GM19035 (cell line): ENCODE results near the gene SUGT1.
"Not testable (repeated sequence)": the region's sequence is repeated elsewhere in the genome, so short reads cannot be mapped to it uniquely, and the experiment has no call there.

Experiments used
- ATAC-seq: cut with Tn5 transposase; IDR thresholded peaks from one replicate; pipeline ENCODE4 v1.9.1; 2021; ENCODE audit not compliant: unreplicated experiment

SUGT1 gene

DNA sequence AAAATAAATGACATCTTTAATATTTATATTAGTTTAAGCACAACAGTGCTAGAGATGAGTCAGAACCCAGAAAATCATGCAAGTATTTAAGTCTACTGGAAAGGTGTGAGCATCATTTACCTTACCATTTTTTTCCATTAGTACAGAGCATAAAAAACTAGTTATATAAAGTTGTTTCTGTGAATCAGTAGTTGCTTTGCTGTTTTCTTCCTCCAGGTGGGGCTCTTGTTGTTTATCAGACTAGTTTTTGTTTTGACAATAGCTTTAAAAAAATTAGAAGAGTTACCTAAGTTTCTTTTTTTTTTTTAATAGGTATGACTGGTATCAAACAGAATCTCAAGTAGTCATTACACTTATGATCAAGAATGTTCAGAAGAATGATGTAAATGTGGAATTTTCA lies 12.7 kb downstream of the SUGT1 start:
- ATAC-seq = no peak

DNA sequence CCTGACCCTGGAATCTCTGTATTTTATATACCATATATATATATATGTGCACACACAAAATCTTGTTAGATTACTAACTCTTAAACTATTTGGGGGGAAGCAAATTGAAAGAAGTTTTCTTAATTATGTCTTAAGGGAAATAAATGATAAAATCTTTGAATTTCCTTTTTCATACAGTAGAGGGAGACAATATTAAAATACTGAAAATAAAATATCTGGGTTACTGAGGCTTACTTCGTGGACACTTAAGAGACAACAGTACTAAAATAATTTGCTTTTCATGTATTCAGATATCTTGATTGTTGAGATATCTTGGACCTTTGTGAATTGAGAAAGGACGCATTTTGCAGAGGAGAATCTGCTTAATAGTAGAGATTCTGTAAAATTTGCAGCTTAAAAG lies 17.0 kb downstream of the SUGT1 start:
- no peak for ATAC-seq

- ATAC-seq = no peak
Observed at GRCh38 chr13:52670726-52671125, 18.1 kb downstream of the SUGT1 start.

DNA sequence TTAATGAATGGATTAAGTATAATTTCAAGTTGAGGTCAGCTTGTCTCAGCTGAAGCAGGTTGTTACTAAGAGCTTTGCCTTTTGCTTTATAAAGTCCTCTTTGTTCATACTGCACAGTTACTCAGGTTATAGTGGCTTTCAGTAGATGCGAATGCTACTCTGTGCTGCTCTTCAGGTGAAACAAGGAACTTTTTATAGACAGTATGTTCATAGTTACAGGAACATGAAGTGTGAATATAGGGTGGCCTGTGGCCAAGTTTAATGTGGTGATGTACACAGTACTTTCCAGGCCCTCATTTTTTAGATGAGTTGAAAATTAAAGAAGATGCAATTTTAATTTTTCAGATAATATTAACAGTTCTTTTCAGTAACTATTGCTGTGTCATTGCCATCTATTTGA lies 20.8 kb downstream of the SUGT1 start:
- no peak for ATAC-seq

DNA sequence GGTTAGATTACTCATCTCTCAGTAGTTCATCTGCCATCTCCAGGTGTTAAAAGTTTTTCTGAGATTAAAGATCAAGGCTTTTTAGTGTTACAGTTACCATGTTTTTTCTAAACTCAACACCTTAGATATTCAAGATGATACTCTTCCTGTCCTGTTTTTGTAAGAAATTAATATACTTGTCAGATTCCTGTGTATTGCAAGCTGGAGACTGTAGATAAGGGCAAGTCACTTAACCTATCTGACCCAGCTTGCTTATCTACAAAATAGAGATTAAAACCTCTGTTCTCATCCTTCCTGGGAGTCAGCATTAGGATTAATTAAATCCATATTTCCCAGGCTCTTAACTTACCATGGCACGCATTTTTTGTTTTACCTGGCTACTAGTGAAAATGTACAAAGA lies 25.2 kb downstream of the SUGT1 start:
- ATAC-seq = no peak

DNA sequence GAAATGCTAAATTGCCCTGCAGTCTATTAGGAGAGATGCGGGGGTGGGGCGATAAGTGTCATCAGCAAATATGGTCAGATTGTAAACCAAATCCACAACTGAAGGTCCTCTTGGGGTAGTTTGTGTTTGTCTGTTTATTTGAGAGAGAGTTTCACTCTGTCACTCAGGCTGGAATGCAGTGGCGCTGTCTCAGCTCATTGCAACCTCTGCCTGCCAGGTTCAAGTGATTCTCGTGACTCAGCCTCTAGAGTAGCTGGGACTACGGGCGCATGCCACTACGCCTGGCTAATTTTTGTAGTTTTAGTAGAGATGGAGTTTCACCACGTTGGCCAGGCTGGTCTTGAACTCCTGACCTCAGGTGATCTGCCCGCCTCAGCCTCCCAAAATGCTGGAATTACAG lies 33.2 kb downstream of the SUGT1 start:
- not testable (repeated sequence) for ATAC-seq

DNA sequence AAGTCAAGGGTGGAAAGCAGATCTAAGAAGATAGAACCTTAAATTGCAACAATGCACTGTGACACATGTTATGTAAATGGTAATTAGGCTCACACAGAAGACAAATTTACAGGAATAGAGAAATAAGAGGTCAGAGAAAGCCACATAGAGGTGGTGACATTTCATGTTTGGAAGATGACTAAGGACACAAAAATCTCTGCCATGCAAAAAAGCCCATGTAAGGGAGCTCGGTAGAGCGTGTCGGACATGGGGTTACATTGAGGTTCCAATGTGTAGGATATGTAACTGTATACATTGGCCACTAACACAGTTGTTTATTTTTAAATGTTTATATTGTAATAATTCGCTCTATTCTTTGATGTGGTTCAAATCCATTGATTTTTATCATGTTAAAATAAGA lies 33.7 kb downstream of the SUGT1 start:
- ATAC-seq = no peak

- ATAC-seq = no peak
Observed at GRCh38 chr13:52695856-52696255, 43.2 kb downstream of the SUGT1 start.

GRCh38 chr13:52696566-52696965 lies 43.9 kb downstream of the SUGT1 start:
- ATAC-seq = no peak

DNA sequence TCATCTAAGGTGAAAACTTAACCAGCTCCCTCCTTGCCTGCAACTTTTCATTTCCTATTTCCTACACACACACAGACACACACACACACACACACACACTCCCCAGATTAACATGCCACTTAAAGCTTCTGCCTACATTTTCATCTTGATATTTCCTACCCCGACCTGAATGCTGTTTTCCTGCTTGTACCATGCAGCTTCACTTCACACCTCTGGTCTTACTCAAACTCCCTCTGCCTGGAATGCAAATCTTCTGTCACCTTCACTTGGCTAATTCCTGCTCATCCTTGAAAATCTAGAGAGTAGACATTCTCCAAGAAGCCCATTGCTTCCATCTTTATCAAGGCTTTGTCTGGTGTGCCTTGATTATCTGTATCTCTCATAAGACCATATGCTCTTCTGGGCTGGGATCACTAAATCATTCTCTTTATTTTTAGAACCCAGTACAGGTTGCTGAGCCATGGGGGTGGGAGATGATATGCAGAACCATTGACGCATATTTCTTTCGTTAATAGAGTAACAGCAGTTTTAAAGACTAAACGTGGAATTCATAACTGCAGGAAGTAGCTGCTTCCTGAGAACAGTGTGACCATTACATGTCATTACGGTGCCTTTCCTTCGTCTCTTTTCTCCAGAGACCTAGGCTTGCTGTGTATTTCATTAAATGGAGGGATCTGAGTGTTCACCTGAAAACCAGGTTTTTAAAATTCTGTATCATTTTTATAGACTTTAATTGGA lies 49.3 kb downstream of the SUGT1 start:
- ATAC-seq = no peak

DNA sequence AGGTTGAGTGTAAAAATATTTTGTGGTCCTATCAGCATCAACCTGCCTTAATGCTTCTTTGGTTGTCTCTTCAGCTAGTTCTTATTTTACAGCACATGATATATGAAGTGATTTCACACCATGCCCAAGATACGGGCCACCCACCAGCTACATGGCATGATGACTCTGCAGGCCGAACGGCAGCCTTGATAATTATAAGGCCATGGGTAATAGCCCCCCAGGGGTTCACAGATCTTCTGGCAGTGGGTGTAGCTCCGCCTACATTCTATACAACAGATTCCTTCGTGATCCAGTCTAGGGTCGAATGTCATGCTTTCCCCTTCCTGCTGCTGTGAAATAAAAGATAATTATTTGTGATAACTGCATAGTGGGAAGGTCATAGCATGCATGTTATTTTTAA lies 50.8 kb downstream of the SUGT1 start:
- ATAC-seq = no peak

DNA sequence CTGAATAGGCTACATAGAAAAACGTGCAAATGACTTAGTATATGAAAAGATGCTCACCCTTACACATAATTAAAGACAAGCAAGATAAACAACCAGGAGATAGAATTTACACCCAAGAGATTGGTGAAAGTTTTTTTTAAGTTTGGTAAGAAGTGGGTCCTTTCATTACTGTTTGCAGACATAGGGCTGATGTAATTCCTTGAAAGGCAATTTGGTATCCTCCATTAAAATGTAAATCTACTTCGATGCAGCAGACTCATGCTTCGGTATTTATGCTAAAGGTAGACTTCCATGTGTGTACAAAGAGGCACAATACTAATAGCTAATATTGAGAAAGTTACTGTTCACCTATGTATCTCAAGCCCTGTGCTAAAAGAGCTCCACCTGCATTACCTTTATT lies 53.4 kb downstream of the SUGT1 start:
- ATAC-seq = no peak

GRCh38 chr13:52707375-52707774 lies 54.7 kb downstream of the SUGT1 start:
- ATAC-seq = no peak

DNA sequence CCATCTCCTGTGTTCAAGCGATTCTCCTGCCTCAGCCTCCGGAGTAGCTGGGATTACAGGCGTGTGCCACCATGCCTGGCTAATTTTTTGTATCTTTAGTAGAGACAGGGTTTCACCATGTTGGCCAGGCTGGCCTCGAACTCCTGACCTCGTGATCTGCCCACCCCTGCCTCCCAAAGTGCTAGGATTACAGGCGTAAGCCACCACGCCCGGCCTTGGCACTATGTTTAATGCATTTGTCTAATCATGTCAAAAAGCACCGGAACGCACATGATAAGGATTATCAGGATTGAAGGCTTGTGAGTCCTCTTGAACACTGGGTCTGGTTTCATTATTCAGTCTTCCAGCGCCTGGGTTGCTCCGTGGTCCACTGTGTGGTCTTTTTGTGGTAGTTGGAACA lies 55.6 kb downstream of the SUGT1 start:
- ATAC-seq = not testable (repeated sequence)

DNA sequence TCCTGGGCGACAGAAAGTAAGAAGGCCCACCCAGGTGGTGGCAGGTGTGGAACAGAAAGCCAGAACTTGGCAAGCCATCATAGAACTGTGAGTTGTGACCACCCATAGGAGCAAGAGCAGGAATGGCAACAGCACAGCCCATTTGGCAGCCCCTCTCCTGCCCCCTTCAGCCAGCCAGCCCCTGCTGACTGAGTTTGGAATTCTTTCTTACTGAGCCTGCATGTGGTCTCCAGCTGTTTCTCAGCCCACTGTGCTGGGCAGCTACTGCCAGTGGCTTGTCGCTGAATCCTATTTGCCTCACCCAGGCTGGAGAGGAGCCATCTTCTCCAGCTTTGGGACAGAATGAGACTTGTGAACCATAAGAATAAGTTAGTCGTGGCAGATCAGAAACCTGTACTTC lies 58.6 kb downstream of the SUGT1 start:
- ATAC-seq = no peak

- no peak for ATAC-seq
Observed at GRCh38 chr13:52712385-52712784, 59.7 kb downstream of the SUGT1 start.

GRCh38 chr13:52713894-52714293 lies 61.3 kb downstream of the SUGT1 start:
- ATAC-seq = no peak

DNA sequence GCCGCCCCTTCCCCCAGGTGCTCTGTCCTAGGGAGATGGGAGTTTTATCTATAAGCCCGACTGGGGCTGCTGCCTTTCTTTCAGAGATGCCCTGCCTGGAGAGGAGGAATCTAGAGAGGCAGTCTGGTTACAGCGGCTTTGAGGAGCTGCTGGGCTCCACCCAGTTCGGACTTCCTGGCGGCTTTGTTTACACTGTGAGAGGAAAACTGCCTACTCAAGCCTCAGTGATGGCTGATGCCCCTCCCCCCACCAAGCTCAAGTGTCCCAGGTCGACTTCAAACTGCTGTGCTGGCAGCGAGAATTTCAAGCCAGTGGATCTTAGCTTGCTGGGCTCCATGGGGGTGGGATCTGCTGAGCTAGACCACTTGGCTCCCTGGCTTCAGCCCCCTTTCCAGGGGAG lies 68.3 kb downstream of the SUGT1 start:
- not testable (repeated sequence) for ATAC-seq

- not testable (repeated sequence) for ATAC-seq
Observed at GRCh38 chr13:52721356-52721755, 68.7 kb downstream of the SUGT1 start.

DNA sequence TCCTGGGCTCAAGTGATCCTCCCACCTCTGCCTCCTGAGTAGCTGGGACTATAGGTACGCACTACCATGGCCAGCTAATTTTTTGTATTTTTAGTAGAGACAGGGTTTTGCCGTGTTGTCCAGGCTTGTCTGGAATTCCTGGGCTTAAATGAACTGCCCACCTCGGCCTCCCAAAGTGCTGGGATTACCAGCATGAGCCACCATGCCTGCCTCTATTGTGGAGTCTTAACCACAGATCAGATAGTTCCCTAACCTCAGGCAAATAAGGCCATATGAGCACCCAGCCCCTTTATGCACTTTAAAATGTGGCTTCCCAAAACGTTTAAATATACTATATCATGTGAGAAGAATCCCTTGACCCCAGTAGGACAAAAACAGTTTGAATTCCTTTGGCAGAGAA lies 70.5 kb downstream of the SUGT1 start:
- no peak for ATAC-seq

DNA sequence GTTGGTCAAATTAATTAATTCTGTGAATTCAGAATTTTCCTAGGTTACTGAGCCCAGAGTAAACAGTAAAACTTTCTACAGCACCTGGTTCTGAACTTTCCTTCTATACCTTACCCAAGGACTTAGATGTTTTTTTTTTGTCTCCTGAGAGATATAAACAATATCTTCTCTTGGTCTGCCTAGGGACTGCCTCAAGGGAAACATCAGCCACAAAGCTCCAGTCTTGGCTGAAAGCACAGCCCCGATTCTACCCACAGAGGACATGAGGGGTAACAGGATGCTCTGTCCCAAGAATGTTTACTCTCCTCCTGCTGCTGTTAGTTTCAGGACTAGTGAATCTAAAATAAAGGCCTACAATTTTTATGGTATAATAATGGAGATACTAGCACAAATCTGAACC lies 72.7 kb downstream of the SUGT1 start:
- ATAC-seq = no peak

- ATAC-seq = no peak
Observed at GRCh38 chr13:52726258-52726657, 73.6 kb downstream of the SUGT1 start.

- no peak for ATAC-seq
Observed at GRCh38 chr13:52734075-52734623, 81.5 kb downstream of the SUGT1 start.
